Stimulated activated CD4-positive, alpha-beta T cell treated with anti-CD3 and anti-CD28 coated beads, TNF-alpha, amount 100 ng/mL, for 24 hours (primary cell): ENCODE measurements around the gene PALM3.

ENCODE experiments used
- DNase-seq, 3 experiments: peaks; one replicate each; pipeline ENCODE4 v3.0.0-alpha.2; 2020; ENCODE audit warnings: low read depth in 3 of 3

Gene PALM3

DNA sequence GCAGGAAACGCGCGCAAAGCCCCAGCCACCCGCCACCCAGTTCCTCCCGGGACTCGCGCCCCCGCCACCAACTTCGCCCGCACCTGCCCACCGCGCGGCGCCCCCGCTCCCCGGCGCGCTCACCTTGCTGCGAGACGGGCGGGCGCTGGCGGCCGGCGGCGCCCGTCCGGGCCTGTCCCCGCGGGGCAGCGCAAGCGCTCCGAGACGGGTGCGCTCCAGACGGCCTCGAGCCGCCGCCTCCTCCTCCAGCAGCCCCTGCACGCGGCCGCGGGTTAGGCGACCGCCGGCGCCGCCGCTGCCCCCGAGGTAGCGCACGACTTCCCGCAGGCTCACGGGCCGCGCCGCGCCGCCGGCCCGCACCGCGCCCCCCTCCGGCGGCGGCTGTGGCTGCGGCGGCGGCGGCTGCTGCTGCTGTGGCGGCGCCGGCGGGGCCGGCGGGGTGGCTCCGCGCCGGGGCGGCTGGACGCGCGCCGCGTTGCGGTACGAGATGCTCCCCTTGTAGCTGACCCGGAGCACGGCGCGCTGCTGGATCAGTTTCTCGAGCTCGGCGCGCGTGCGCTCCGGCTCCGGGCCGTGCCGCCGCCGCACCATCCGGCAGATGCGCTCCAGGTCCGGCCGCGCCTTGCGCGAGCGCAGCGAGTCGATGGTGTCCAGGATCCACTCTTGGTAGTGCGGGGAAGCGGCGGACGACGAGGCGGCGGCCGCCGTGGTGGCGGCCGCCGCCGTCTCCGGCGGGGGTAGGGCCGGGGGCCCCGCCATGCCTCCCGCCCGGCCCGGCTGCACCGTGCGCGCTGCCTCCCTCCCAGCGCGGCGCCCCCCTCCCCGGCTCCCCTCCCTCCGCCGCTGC lies 28.0 kb upstream of the PALM3 start:
- peak in 1 of 3 experiments; percentile 45 for DNase-seq

DNA sequence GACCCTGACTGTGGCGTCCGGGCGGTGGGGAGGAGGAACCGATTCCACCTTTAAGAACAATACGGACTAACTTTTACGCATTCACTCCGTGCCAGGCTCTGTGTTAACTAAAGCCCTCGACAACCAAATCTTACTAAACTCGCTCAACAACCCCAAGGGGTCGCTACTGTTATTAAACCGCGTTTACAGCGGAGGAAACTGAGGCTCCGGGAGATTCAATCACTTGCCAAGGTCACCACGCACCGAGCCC lies 27.5 kb upstream of the PALM3 start:
- DNase-seq = no peak

DNA sequence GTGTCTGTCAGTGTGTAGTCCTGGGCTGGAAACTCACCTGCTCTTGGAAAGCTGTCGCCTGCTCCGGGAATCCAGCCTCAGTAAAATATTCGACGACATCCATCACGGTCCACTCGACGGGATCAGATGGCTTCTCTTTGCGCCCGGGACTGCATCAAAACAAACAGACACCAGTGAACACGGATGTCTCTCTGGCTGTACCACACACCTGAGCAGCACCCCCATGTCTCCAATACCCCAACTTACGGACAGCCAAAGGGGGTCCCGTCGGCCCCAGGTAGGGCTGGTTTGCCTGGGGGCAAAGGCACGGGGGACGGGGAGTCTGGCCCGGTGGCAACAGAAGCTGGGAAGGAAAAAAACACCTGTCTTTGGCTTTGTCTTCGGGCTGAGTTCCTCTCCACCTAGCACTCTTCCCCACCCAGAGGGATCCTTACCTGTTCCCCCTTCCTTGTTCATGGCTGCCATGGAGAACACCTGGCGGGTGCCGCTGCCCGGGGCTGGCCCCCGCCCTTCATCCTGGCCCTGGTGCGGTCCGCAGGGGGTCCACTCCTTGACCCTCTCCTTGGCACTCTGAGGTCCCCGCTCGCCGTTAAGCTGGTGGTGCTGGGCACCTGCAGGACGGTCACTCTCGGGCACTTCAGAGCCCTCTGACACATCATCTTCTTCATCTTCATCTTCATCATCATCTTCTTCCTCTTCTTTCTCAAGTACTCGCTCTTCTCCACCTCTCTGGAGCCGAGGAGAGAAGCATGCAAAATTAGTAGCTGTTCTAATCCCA lies 26.9 kb upstream of the PALM3 start:
- no peak for DNase-seq

- DNase-seq = no peak
Measured at GRCh38 chr19:14086098-14086497, 24.2 kb upstream of the PALM3 start.

DNA sequence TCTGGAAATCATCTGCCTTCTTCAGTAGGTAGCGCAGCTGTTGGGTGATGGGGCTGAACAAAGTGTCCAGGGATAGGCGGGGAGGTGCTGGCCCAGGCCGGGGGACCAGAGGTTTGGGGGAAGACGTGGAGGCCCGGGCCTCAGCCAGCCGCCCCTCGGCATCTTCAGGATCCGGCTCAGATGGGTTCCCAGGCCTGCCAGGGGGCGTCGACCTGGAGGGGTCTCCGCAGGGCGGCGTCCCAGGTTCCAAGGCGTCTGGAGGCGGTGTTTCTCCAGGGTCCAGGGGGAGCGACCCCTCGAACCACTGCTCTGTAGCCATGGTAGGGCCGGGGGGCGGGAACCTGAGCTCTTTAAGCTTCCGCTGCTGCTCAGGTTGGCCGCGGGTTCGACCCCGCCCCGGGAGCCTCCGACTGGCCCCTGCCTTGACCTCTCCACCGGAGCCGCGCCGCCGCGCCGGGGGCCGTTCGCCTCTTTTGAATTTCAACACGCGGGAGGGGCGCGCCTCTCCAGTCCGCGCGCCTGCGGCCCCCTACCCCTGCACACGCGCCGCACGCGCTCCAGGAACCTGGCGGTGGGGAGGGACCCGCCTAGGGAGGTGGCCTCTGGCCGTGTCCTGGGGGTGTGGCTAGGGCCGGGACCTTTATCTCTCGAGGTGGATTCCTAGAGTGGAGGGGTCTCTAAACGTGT lies 23.6 kb upstream of the PALM3 start, which contains the start of gene C19orf67:
Gene C19orf67, minus strand, starts transcription at position 475 of the 687 bp plus-strand sequence. Its CDS starts 156 bp downstream, at position 319.
- no peak for DNase-seq

- DNase-seq = no peak
Measured at GRCh38 chr19:14082675-14082960, 20.7 kb upstream of the PALM3 start.

DNA sequence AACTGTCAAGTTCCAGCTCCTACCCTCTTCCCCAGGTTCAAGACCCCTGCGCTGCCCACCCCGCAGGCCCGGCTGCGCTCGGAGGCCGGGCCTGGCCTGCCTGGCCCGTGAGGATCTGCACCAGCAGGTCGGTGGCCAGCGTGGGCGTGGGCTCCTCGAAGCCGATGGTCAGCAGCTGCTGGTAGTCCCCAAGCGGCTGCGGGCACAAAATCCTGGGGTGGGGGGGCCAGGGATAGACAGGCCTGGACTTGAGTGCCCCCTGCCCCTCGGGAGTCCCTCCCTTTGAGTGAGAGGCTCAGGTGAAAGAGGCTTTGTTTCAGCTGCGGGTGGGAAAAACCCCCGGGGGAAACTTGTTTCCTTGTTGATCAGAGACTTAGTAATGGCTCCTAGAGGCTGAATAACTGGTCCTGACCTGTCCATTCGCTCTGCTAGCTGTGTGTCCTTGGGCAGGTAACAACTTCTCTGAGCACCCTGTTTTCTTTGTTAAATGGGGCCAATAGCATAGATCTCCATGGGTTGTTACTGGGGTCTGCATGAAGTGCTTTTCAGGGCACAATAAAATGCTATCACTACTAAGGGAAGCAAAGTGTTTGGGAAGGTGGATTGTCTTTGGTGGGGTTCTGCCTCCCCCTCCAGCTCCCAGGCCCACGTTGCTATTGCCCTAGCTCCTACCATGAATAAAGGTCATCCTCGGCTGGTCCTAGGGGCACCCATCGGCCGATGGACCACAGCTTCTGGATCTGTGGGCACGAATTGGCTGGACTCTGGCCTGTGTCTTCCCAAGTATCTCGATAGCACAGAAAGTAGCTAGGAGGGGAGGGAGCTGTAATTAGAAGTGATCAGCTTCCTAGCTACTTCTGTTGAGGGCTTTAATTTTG lies 20.2 kb upstream of the PALM3 start:
- DNase-seq = peak in 1 of 3 experiments; percentile 19

DNA sequence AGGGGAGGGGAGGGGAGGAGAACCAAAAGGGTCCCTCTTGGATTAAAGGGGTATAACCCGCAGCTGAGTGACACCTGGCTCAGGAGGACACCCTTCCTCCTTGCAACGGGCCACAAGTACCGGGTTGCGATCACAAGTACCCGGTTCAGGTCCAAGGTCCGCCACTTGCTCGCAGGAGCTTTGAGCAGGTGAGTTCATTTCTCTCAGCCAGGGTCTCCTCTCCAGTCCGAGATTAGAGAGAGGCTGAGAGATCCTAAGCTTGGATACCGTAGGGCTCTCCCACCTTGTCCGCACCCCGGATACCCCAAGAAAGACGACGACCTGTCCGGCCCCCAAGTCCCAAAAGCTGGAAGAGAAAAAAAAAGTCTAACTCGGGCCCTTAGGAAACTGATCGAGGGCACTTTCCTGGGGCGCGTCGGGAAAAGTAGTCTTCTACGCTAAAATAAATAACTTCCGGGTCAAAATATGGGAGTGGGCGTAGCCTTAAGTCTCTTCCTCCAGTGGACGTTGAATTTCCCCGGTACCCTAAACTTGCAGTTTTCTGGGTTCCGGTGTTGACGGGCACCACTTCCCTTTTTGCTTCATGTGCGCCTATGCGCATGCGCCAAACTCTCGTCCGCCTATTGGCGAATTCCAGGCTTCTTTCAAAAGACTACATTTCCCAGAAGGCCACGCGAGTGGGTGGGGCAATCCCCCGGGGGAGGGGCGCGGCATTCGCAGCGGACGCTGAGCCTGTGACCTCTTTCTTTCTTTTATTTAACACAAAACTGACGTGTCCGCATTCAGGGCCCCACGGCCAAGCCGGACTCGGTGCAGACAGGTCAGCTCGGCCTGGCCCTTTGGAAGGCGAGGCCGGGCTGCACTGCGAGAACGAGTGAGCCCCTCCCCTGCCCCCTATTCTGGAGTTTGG lies 19.3 kb upstream of the PALM3 start:
- DNase-seq = peak; percentile 97 to 100 (median 99)

- DNase-seq = no peak
Measured at GRCh38 chr19:14078411-14078810, 16.5 kb upstream of the PALM3 start.

GRCh38 chr19:14073925-14074838 lies 12.3 kb upstream of the PALM3 start:
- peak in 1 of 3 experiments; percentile 40 for DNase-seq

GRCh38 chr19:14073261-14073924 lies 11.5 kb upstream of the PALM3 start:
- peak in 2 of 3 experiments; percentile 59 to 73 for DNase-seq

- peak in 1 of 3 experiments; percentile 55 for DNase-seq
Measured at GRCh38 chr19:14072535-14073260, 10.8 kb upstream of the PALM3 start, which contains the start of gene MISP3. MISP3 (plus strand) TSS chr19:14072786; CDS start chr19:14073310, 524 bp downstream.

- DNase-seq = no peak
Measured at GRCh38 chr19:14070268-14071050, 8.6 kb upstream of the PALM3 start.

DNA sequence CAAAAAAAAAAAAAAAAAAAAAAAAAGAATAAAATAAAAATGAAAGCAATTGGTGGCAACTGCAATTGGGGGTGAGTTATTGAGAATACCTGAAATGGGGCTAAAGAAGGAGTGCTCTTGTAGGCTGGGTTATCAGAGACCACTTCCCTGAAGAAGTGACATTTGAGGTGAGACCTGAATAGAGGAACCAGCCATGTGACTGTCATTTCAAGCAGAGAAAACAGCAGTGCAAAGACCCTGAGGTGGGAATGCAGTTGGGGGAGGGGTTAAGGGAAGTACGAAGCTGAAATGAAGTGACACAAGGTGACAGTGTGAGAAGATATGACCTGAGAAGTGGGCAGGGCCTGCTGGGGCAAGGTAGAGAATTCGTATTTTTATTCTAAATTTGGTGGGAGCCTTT lies 4.3 kb upstream of the PALM3 start:
- DNase-seq = no peak

DNA sequence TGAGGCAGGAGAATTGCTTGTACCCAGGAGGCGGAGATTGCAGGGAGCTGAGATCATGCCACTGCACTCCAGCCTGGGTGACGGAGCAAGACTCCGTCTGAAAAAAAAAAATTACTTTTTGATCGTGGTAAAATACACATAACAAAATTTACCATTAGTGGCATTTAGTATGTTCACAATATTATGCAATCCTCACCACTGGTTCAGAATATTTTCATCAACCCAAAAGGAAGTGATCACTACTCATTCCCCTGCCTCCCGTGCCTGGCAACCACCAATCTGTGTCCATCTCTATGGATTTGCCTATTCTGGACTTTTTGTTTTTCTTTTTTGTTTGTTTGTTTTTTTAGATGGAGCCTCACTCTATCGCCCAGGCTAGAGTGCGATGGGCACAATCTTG lies 1.2 kb upstream of the PALM3 start:
- DNase-seq = no peak

- no peak for DNase-seq
Measured at GRCh38 chr19:14062558-14062855, 631 bp upstream of the PALM3 start.

DNA sequence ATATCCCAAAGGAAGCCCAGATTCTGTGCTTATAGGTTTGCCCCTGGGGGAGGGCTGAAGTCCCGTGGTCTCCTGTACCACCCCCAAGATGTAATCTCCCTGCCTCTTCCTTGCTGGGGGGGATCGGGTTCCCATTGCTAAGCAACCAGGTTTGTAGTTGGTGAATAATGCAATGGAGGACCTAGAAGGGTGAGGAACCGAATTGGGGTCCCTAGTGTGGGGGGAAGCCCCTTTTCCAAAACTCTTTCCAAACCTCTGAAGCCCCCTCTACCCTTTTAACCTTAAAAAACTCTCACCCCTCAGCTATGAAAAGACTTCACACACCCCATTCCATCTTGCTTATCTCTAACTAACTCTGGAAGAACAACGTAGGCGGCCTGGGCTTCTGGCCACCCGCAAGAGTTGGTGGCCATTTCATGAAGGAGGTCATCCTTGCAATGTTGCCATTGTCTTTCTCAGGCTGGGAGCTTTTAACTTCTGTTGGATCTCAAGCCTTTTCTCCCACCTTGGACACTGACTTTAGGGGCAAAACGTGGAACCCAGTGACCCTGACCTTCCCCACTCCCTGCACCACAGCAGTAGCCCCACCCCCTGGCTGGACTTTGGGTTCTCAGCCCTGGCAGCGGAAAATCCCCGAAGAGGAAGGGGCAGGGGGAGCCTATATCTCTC lies 661 bp downstream of the PALM3 start:
- DNase-seq = no peak
